COLO829 (cell line): Measurements from ENCODE around the gene PATL2.
"Not testable (repeated sequence)": the region's sequence is repeated elsewhere in the genome, so short reads cannot be mapped to it uniquely, and the experiment has no call there.

Experiments used
- DNase-seq: peaks from one replicate; pipeline ENCODE4 v3.0.0; 2012; ENCODE audit warnings: low spot score

Gene PATL2

GRCh38 chr15:44647036-44647435, 64.1 kb downstream of the PATL2 start:
- DNase-seq: no peak

GRCh38 chr15:44646460-44646859, 64.7 kb downstream of the PATL2 start:
- DNase-seq: no peak

DNA sequence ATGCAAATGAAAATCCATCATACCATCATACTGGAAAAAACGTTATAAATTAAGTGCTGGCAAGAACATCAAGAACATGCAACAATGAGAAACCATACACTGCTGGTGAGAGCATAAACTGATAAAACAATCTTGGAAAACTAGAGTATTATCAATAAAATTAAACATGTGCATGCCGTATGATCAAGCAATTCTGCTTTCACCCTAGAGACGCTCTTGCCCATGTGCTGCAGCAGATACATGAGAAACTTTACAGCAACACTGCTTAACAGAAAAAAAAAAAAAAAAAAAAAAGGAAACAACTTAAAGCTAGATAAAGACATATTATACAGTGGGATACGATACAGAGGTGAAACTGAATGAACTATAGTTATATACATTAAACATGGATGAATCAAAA, 69.5 kb downstream of the PATL2 start:
- DNase-seq: no peak

DNA sequence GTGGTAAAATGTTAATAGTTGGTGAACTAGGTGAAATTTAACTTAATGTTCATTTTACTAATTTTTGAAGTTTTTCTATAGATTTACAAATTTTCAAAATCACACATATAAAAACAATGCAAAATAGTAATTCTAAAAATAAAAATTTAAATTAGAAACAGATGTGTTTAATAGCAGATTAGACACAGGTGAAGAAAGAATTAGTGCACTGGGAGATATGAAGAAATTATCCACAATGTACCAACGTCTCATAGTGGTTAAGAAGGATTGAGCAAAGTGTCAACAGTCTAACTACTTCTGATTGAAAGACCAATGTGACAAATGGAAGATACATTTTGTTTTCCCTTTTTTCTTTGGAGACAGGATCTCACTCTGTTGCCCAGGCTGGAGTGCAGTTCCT, 74.1 kb downstream of the PATL2 start:
- no peak for DNase-seq

DNA sequence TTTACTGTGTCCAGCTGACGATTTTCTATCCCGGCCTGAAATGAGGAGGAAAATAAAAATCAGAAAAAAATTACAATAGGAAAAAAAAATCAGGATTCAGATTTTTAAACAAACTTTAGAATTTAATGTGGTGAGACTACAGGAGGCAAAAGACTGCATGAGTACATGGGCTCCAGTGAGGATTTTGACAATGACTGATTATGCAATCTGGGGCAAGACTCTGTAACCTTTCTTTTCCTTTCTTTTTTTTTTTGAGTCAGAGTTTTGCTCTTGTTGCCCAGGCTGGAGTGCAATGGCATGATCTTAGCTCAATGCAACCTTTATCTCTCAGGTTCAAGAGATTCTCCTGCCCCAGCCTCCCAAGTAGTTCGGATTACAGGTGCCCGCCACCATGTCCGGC, 77.5 kb downstream of the PATL2 start:
- DNase-seq: no peak

GRCh38 chr15:44625286-44625685, 85.8 kb downstream of the PATL2 start:
- DNase-seq: not testable (repeated sequence)

- no peak for DNase-seq
Measured at GRCh38 chr15:44623178-44623577, 87.9 kb downstream of the PATL2 start.

DNA sequence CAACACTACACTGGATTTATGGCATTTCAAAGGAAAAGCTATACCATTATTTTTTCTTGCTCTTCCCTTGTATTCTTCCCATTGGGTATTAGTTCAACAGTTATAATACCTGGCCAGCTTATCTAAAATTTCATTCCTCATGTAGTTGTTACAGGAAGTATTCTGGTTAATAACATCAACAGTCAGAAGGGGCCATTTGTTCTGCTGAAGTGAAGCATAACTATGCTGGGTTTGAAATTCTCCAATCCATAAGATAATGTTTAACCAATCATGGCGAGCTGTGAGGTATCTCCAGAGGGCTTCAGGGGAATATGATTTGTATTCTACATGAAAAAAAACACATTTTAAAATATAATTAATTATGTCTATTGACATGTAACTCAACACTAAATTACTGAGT, 91.0 kb downstream of the PATL2 start:
- DNase-seq: no peak

DNA sequence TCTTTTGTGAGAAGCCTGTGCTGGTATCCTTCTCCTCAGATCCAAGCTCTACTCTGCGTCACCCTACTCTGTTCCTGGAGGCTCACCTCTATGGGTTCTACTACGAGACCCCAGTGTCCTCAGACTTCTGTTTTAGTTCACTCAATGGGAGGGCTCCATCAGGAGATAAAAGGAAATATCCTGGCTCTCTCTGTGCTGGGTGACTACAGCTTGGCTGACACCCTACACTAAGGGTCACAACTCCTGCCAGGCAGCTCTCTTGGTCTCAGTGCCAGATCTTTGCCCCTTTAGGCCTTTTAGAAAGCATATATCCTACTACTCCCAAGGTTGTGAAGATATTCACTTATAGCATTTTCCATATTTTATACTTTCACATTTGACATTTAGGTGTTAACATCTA, 94.1 kb downstream of the PATL2 start:
- DNase-seq: no peak
